Measurements from ENCODE around the gene MAMLD1. TPM values are rescaled to one million over a fixed set of nuclear protein-coding genes. Genes with fewer than 3 reads are reported as not detected.

MAMLD1 gene
- total RNA-seq, 1 experiment from 2014 or later = 0.48 TPM

GRCh38 chrX:150352581-150352980, 10.5 kb upstream of the MAMLD1 start:
- H3K4me3 Mint-ChIP-seq = no peak overlapping the region
- Histone ChIP-seq H3K4me2 (ENCODE audit: insufficient read depth, insufficient read length, low read length) (no peak overlapping the region), H3T11ph (ENCODE audit: low read length) (no peak overlapping the region), H2BK15ac (ENCODE audit: low read depth, low read length) (no peak overlapping the region), H3K23ac (ENCODE audit: insufficient read length, low read depth, low read length) (no peak overlapping the region), H4K91ac (ENCODE audit: insufficient read length, low read depth, low read length) (no peak overlapping the region), H2BK12ac (ENCODE audit: insufficient read length, low read depth, low read length) (no peak overlapping the region), H3K9me3 (ENCODE audit: control insufficient read depth, low read depth, low read length) (peaks cover 7% of the 10 kb centered on the region), H2BK20ac (ENCODE audit: low read depth, low read length, poor library complexity, severe bottlenecking) (no peak overlapping the region), H2BK5ac (ENCODE audit: insufficient read length, low read length) (no peak overlapping the region), H3K27ac (ENCODE audit: insufficient read length, low read depth, low read length) (no peak overlapping the region), H3K56ac (ENCODE audit: insufficient read length, low read depth, low read length) (no peak overlapping the region), H3K79me2 (ENCODE audit: insufficient read depth, low read length) (no peaks in the 10 kb centered on the region), H4K5ac (ENCODE audit: insufficient read length, low read depth, low read length) (no peak overlapping the region), H2AK5ac (ENCODE audit: insufficient read length, low read length) (no peak overlapping the region), H3K79me1 (ENCODE audit: insufficient read depth, low read depth, low read length, poor library complexity, severe bottlenecking) (no peaks in the 10 kb centered on the region), H3K18ac (ENCODE audit: insufficient read length, low read depth, low read length) (no peak overlapping the region), H3K9ac (ENCODE audit: extremely low read depth, insufficient read length, low read length) (no peak overlapping the region), H3K4me1 (ENCODE audit: insufficient read depth, low read length) (no peaks in the 10 kb centered on the region; the same call in 1 of the 2 replicates), H3K23me2 (ENCODE audit: insufficient read length, low read depth, low read length, poor library complexity, severe bottlenecking) (no peaks in the 10 kb centered on the region), H3K4ac (ENCODE audit: low read depth, low read length) (no peak overlapping the region), H2BK120ac (ENCODE audit: low read depth, low read length, poor library complexity, severe bottlenecking) (no peak overlapping the region), H2AFZ (ENCODE audit: low read length) (no peak overlapping the region), H4K8ac (replicated peaks; ENCODE audit: insufficient read length, low read depth, low read length) (no peak overlapping the region), H4K20me1 (ENCODE audit: control insufficient read depth, insufficient read depth, insufficient read length) (no peaks in the 10 kb centered on the region), H3K27me3 (ENCODE audit: insufficient read depth, low read length) (no peaks in the 10 kb centered on the region), H3K14ac (ENCODE audit: insufficient read depth, low read length) (no peak overlapping the region)
- TF ChIP-seq CTCF (conservative IDR thresholded peaks at IDR 0.05) = no peak
- H3K4me1 Mint-ChIP-seq = peaks cover 15% of the 10 kb centered on the region in 2 experiments
- DNase-seq = no peak
- no peak overlapping the region for H3K27ac Mint-ChIP-seq
- WGBS (ENCODE audit: extremely low coverage, insufficient read length, low lambda C conversion rate) = no CpG with 5 or more reads among the region's 4 CpGs
- H3K36me3 Mint-ChIP-seq (ENCODE audit: insufficient read depth in 1 of 3, low read depth in 3 of 3) = peaks cover 0 to 3% (median 0%) of the 10 kb centered on the region in 3 experiments; a peak in 3 of 7 replicates
- H3K27me3 Mint-ChIP-seq (ENCODE audit: low read depth) = peaks cover 29% of the 10 kb centered on the region
- peaks cover 66 to 67% of the 10 kb centered on the region in 2 experiments for H3K9me3 Mint-ChIP-seq
